Brain microvascular endothelial cell (primary cell): ENCODE data around the gene BUB3.

Experiments
- DNase-seq: peaks from one replicate; pipeline ENCODE4 v3.0.0-alpha.2; 2020
- H3K27ac ChIP-seq: fragments of 250-450 bp; sonication (Bioruptor Pico); 2 replicates; pipeline ENCODE4 v1.5.1; 2020; ENCODE audit warnings: mild to moderate bottlenecking, moderate library complexity
- H3K27me3 ChIP-seq: fragments of 250-450 bp; sonication (Bioruptor Pico); replicated peaks from 2 replicates; pipeline ENCODE4 v1.5.1; 2020; ENCODE audit warnings: mild to moderate bottlenecking
- H3K36me3 ChIP-seq: fragments of 250-450 bp; sonication (Bioruptor Pico); replicated peaks from 2 replicates; pipeline ENCODE4 v1.5.1; 2020; ENCODE audit warnings: mild to moderate bottlenecking
- H3K4me3 ChIP-seq: 2 replicates; pipeline ENCODE4 v1.5.1; 2011; ENCODE audit warnings: low read depth, mild to moderate bottlenecking, control low read depth, low read length, moderate library complexity
- CTCF ChIP-seq: IDR thresholded peaks from 2 replicates; pipeline ENCODE4 v1.5.1; 2011; ENCODE audit warnings: low read depth, mild to moderate bottlenecking, moderate library complexity, low read length, control low read depth, inconsistent platforms; ENCODE audit errors: missing control alignments
- in situ Hi-C: cut with HindIII; loops from 2 replicates; pipeline ENCODE4 v1.10.0; 2017; ENCODE audit warnings: low sequenced_read_pairs, low pct_ligation_motif_present

BUB3 gene

DNA sequence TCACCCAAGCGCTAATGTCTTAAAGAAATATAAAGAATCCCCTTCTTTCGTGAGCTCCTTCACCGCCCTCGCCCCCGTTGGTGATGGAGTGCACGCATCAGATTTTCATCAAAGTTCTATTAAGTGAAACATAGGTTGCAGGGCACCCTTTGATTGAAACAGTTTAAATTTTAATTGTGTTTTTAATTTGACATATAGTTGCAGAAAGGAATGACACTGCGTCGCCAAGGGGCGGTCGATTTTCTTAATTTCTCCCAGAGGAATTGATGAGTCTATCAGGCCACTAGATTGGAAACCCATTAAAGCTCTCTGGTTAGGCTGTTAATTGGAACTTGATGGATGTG is 10.4 kb upstream of the BUB3 start:
- in situ Hi-C loops, result no loop called here
- Histone ChIP-seq H3K4me3 (no peak overlapping the region), H3K27ac (no peak overlapping the region), H3K27me3 (peaks cover 94% of the 10 kb centered on the region), H3K36me3 (no peaks in the 10 kb centered on the region)
- DNase-seq, result no peak
- TF ChIP-seq CTCF, result no peak

DNA sequence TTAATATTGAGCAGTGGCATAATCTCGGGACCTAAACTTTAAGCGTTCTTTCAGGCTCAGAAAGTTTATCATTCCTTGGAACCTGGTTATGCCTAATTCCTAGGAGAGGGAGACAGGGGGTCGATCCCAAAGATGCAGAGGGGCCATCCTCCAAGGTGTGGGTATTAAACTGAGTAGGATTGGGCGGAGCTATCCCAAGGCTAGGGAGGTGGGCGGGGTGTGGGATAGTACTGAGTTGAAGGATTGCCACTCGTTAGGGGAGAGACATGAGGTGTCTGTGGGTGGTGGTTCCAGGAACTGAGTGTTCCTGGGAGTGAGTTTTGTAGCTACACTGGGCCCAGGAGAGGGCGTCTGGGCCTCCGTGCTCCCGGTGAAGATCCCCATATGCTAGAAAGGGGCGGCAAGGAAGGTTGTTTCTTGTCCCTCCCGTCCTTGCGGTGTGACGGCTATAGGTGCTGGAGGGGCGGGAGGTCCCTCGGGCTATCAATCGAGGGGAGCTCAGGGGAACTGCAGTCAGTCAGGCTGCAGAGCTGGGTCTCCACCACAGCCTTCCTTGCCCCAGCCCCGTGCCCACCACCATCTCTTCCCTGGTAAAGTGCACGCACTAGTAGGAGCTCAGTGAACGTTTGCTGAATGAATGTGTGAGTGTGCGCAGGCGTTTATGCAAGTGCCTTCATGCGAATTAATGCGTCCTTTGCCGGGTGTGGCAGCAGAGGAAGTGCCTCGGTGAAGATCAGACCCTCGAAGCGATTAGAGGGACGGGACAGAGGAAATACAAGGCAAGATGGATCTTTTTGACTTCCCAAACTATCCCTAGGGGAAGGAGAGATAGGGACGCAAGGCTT is 9.3 kb upstream of the BUB3 start:
- in situ Hi-C loops, result no loop called here
- peak; percentile 30 for TF ChIP-seq CTCF
- peaks cover 94% of the 10 kb centered on the region for H3K27me3 ChIP-seq

DNA sequence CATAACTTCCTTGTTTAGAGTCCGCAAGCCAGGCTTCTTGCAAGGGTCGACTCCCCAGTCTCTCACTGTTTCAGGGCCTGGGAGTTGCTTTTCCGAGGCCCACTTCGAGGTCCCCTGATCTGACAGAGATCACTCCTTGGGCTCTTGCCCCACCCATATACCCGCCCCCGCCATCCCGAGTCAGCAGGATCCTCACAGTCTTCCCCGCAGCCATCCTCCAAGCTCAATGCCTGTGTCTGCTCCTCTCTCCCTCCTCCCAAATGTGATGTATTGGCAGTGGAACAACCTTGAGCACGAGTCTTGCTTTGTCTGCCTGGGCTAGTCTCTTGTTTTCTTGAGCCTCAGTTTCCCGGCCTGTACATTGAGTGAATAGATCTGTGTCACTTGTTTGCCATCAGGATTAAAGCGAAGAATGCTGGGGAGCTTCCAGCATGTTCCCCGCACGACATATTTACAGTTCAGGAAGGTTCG is 8.6 kb upstream of the BUB3 start:
- DNase-seq, result no peak
- no peak overlapping the region for H3K4me3 ChIP-seq
- peaks cover 94% of the 10 kb centered on the region for H3K27me3 ChIP-seq
- no peaks in the 10 kb centered on the region for H3K36me3 ChIP-seq
- TF ChIP-seq CTCF, result no peak
- in situ Hi-C loops, result no loop called here
- no peak overlapping the region for H3K27ac ChIP-seq

More for the DNA sequence above, 9.3 kb upstream of the BUB3 start:
- no peak for DNase-seq
- Histone ChIP-seq H3K27ac (no peak overlapping the region), H3K4me3 (no peak overlapping the region), H3K36me3 (no peaks in the 10 kb centered on the region)

DNA sequence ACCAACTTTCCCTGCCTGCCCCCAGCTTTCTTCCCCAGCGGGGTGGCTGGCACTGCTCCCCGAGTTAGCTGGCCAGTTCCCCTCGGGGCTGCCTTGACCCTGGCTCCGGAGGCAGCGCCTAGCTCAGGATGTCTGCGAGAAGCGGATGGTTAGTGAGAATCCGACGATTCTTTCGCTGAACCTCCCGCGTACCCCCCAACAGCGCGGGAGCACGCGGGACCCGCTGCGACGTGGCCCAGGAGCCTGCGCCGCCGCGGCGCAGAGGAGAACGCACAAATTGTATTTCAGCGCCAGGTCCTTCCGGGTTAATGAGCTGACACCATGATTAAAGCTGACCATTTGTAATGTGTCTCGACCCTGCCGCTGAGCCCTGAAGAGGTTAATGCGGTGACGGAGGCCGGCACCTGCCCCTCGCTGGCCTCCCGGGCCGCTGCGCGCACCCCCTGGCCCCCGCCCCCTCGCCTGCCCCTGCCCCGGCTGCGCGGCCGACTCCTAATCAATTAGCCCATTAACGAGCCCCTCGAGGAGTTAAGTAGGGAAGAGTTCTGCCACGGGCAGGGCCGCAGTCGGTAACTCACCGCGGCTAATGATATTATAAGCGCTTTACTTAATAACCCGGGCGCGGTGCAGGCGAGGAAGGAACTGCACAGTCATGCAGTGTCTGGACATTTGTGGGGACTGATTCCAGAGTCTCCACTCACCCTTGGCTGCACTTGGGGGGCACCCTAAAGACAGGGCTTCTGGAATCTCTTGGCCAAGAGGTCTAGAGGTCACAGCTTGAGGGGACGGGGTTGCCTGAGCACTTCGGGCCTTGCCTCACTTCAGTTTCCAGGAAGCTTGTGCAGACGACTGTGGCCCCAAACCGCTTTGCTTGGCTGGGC is 7.9 kb upstream of the BUB3 start:
- in situ Hi-C loops, result no loop called here
- Histone ChIP-seq H3K27ac (no peak overlapping the region), H3K4me3 (no peak overlapping the region), H3K36me3 (no peaks in the 10 kb centered on the region), H3K27me3 (peaks cover 94% of the 10 kb centered on the region)
- no peak for DNase-seq
- no peak for TF ChIP-seq CTCF

- TF ChIP-seq CTCF, result no peak
- in situ Hi-C loops, result no loop called here
- no peak overlapping the region for H3K27ac ChIP-seq
- H3K27me3 ChIP-seq, result peaks cover 94% of the 10 kb centered on the region
- DNase-seq, result no peak
- no peak overlapping the region for H3K4me3 ChIP-seq
- H3K36me3 ChIP-seq, result no peaks in the 10 kb centered on the region
These were observed 7.1 kb upstream of the BUB3 start for GRCh38 chr10:123146894-123147634.
